Activated CD4-positive, alpha-beta T cell treated with anti-CD3 and anti-CD28 coated beads, Interleukin-2, amount 50 U/mL, for 24 hours (primary cell): ENCODE results near the gene PYCARD.
"Not testable (repeated sequence)": the region's sequence is repeated elsewhere in the genome, so short reads cannot be mapped to it uniquely, and the experiment has no call there.

ENCODE experiments used
- DNase-seq, 2 donors: peaks; one replicate each; pipeline ENCODE4 v3.0.0-alpha.2; 2020; ENCODE audit warnings: low read depth in 1 of 2, low spot score in 1 of 2

PYCARD gene

GRCh38 chr16:31215287-31216162, 13.0 kb upstream of the PYCARD start:
- DNase-seq = no peak

- DNase-seq = no peak
Measured at GRCh38 chr16:31214708-31215286, 12.2 kb upstream of the PYCARD start.

GRCh38 chr16:31213877-31214707, 11.5 kb upstream of the PYCARD start, which contains the start of gene TRIM72:
TRIM72 (plus strand) TSS chr16:31214119; CDS start chr16:31214739, 620 bp downstream.
- no peak for DNase-seq

GRCh38 chr16:31213342-31213741, 10.8 kb upstream of the PYCARD start:
- no peak for DNase-seq

- no peak for DNase-seq
Measured at GRCh38 chr16:31206776-31207175, 4.2 kb upstream of the PYCARD start.

GRCh38 chr16:31204871-31205666, 2.5 kb upstream of the PYCARD start:
- DNase-seq = no peak

GRCh38 chr16:31201582-31202413, 762 bp downstream of the PYCARD start:
- DNase-seq = no peak

- no peak for DNase-seq
Measured at GRCh38 chr16:31200821-31201568, 1.6 kb downstream of the PYCARD start.

GRCh38 chr16:31200111-31200510, 2.4 kb downstream of the PYCARD start:
- DNase-seq = not testable (repeated sequence)

GRCh38 chr16:31199430-31200041, 3.0 kb downstream of the PYCARD start:
- DNase-seq = no peak

- no peak for DNase-seq
Measured at GRCh38 chr16:31198207-31198882, 4.2 kb downstream of the PYCARD start.

- DNase-seq = no peak
Measured at GRCh38 chr16:31196324-31197088, 6.1 kb downstream of the PYCARD start.

- DNase-seq = not testable (repeated sequence)
Measured at GRCh38 chr16:31195861-31196260, 6.7 kb downstream of the PYCARD start.

GRCh38 chr16:31194898-31195297, 7.7 kb downstream of the PYCARD start:
- DNase-seq = no peak

- DNase-seq = no peak
Measured at GRCh38 chr16:31193874-31194273, 8.7 kb downstream of the PYCARD start.

GRCh38 chr16:31192856-31193642, 9.5 kb downstream of the PYCARD start:
- no peak for DNase-seq
